Parathyroid adenoma (tissue), 2 donors: ENCODE measurements around the gene CEP152.
"Not testable (repeated sequence)": the region's sequence is repeated elsewhere in the genome, so short reads cannot be mapped to it uniquely, and the experiment has no call there.

Source experiments
- H2AFZ ChIP-seq: fragments of 300-600 bp; sonication (generic); one replicate; pipeline ENCODE4 v1.7.0; 2017; ENCODE audit warnings: antibody characterized with exemption, mild to moderate bottlenecking
- H3K27ac ChIP-seq: fragments of 300-600 bp; sonication (generic); one replicate; pipeline ENCODE4 v1.7.0; 2017
- H3K27me3 ChIP-seq: fragments of 300-600 bp; sonication (generic); one replicate; pipeline ENCODE4 v1.7.0; 2017; ENCODE audit warnings: low read length; ENCODE audit not compliant: control insufficient read depth, insufficient read depth
- H3K36me3 ChIP-seq: fragments of 300-600 bp; sonication (generic); one replicate; pipeline ENCODE4 v1.7.0; 2017; ENCODE audit warnings: low read length; ENCODE audit not compliant: control insufficient read depth, insufficient read depth
- H3K4me1 ChIP-seq: fragments of 300-600 bp; sonication (generic); one replicate; pipeline ENCODE4 v1.7.0; 2017; ENCODE audit warnings: control low read depth
- H3K4me2 ChIP-seq: fragments of 300-600 bp; sonication (generic); one replicate; pipeline ENCODE4 v1.7.0; 2017; ENCODE audit warnings: low read length
- H3K4me3 ChIP-seq: fragments of 300-600 bp; sonication (generic); one replicate; pipeline ENCODE4 v1.7.0; 2017; ENCODE audit warnings: low read depth, low read length
- H3K79me2 ChIP-seq: fragments of 300-600 bp; sonication (generic); one replicate; pipeline ENCODE4 v1.7.0; 2017; ENCODE audit warnings: control low read depth
- H3K9ac ChIP-seq: fragments of 300-600 bp; sonication (generic); one replicate; pipeline ENCODE4 v1.7.0; 2017; ENCODE audit warnings: mild to moderate bottlenecking
- H3K9me3 ChIP-seq: fragments of 300-600 bp; sonication (generic); one replicate; pipeline ENCODE4 v1.7.0; 2017; ENCODE audit warnings: low read length; ENCODE audit not compliant: control insufficient read depth
- CTCF ChIP-seq: fragments of 300-600 bp; sonication (generic); IDR thresholded peaks from one replicate; pipeline ENCODE4 v1.7.0; 2017; ENCODE audit warnings: antibody characterized with exemption, mild to moderate bottlenecking
- donor health status: primary hyperparathyroidism.

Gene CEP152

GRCh38 chr15:48796521-48796920, 14.3 kb downstream of the CEP152 start:
- no peaks in the 10 kb centered on the region for H3K27me3 ChIP-seq
- H3K4me2 ChIP-seq = no peak overlapping the region
- no peak for TF ChIP-seq CTCF
- H2AFZ ChIP-seq = no peak overlapping the region
- no peak overlapping the region for H3K4me3 ChIP-seq
- H3K9ac ChIP-seq = no peak overlapping the region
- H3K27ac ChIP-seq = no peak overlapping the region
- no peaks in the 10 kb centered on the region for H3K4me1 ChIP-seq
- no peaks in the 10 kb centered on the region for H3K9me3 ChIP-seq
- no peaks in the 10 kb centered on the region for H3K79me2 ChIP-seq
- H3K36me3 ChIP-seq = no peaks in the 10 kb centered on the region

- no peaks in the 10 kb centered on the region for H3K4me1 ChIP-seq
- no peak overlapping the region for H3K4me3 ChIP-seq
- TF ChIP-seq CTCF = no peak
- no peak overlapping the region for H3K4me2 ChIP-seq
- H3K9me3 ChIP-seq = no peaks in the 10 kb centered on the region
- no peaks in the 10 kb centered on the region for H3K36me3 ChIP-seq
- H3K9ac ChIP-seq = no peak overlapping the region
- H2AFZ ChIP-seq = no peak overlapping the region
- no peak overlapping the region for H3K27ac ChIP-seq
- no peaks in the 10 kb centered on the region for H3K79me2 ChIP-seq
- no peaks in the 10 kb centered on the region for H3K27me3 ChIP-seq
These were observed 15.0 kb downstream of the CEP152 start for GRCh38 chr15:48795901-48796300.

- Histone ChIP-seq H3K36me3 (no peaks in the 10 kb centered on the region), H3K9me3 (no peaks in the 10 kb centered on the region), H2AFZ (no peak overlapping the region), H3K4me1 (no peaks in the 10 kb centered on the region), H3K27ac (no peak overlapping the region), H3K79me2 (no peaks in the 10 kb centered on the region), H3K4me3 (no peak overlapping the region), H3K27me3 (no peaks in the 10 kb centered on the region), H3K9ac (no peak overlapping the region), H3K4me2 (no peak overlapping the region)
- no peak for TF ChIP-seq CTCF
These were observed 16.2 kb downstream of the CEP152 start for GRCh38 chr15:48794697-48795134.

- Histone ChIP-seq H2AFZ (no peak overlapping the region), H3K4me2 (no peak overlapping the region), H3K27ac (no peak overlapping the region), H3K36me3 (no peaks in the 10 kb centered on the region), H3K27me3 (no peaks in the 10 kb centered on the region), H3K4me1 (no peaks in the 10 kb centered on the region), H3K9me3 (no peaks in the 10 kb centered on the region), H3K4me3 (no peak overlapping the region), H3K79me2 (no peaks in the 10 kb centered on the region), H3K9ac (no peak overlapping the region)
- TF ChIP-seq CTCF = no peak
These were observed 18.5 kb downstream of the CEP152 start for GRCh38 chr15:48792408-48792807.

- not testable (repeated sequence) for H3K9ac ChIP-seq, H2AFZ ChIP-seq, H3K4me3 ChIP-seq, H3K4me2 ChIP-seq, H3K79me2 ChIP-seq, H3K9me3 ChIP-seq, H3K36me3 ChIP-seq, H3K27me3 ChIP-seq, H3K4me1 ChIP-seq, H3K27ac ChIP-seq
These were observed 20.3 kb downstream of the CEP152 start for GRCh38 chr15:48790466-48791115.
